SK-N-SH treated with all-trans-retinoic acid at 6 μM for 48 hours (cell line): ENCODE data around the gene RNF40.

Experiments used
- ARNTL ChIP-seq: fragments of 450-650 bp; formaldehyde crosslinking; IDR thresholded peaks from 2 replicates; pipeline ENCODE4 v1.5.0; 2020; ENCODE audit warnings: low read depth, mild to moderate bottlenecking, moderate library complexity, borderline replicate concordance
- CREB5 ChIP-seq: fragments of 250-450 bp; sonication (Bioruptor Pico); IDR thresholded peaks from 2 replicates; pipeline ENCODE4 v1.5.1; 2020; ENCODE audit warnings: low read depth, mild to moderate bottlenecking, moderate library complexity
- PATZ1 ChIP-seq: fragments of 250-450 bp; sonication (Bioruptor Pico); IDR thresholded peaks from 2 replicates; pipeline ENCODE4 v1.8.0; 2020; ENCODE audit warnings: mild to moderate bottlenecking, moderate library complexity, borderline replicate concordance
- POU6F1 ChIP-seq: fragments of 250-450 bp; sonication (Bioruptor Pico); IDR thresholded peaks from 2 replicates; pipeline ENCODE4 v1.8.0; 2021; ENCODE audit warnings: low read depth, mild to moderate bottlenecking, moderate library complexity, borderline replicate concordance
- ZNF8 ChIP-seq: fragments of 450-650 bp; formaldehyde crosslinking; IDR thresholded peaks from 2 replicates; pipeline ENCODE4 v1.5.0; 2020; ENCODE audit warnings: mild to moderate bottlenecking, moderate library complexity

DNA sequence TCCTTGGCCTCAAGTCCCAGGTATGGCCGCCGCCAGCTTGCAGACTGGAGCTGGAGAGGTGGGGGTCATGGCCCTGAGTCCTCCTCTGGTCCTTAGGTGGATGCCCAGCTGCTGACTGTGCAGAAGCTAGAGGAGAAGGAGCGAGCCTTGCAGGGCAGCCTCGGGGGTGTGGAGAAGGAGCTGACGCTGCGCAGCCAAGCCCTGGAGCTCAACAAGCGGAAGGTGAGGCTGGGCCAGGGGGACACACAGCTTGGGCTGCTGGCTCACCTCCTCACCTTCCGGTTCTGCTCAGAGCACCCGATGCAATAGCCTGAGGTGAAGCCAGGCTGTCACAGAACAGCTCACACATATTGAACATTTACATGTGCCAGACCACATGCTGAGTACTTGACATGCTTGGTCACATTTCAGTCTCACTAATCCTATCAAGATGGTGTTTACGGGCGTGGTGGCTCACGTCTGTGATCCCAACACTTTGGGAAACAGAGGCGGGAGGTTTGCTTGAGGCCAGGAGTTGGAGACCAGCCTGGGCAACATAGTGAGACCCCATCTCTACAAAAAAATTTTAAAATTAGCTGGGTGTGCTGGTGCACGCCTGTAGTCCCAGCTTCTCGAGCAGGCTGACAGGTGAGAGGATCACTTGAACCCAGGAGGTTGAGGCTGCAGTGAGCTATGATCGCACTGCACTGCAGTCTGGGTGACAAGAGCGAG is 7.4 kb downstream of the RNF40 start:
- TF ChIP-seq PATZ1: no peak
- no peak for TF ChIP-seq POU6F1 (CRISPR knock-in tag)
- no peak for TF ChIP-seq ARNTL (CRISPR knock-in tag)
- no peak for TF ChIP-seq CREB5 (CRISPR knock-in tag)
- TF ChIP-seq ZNF8: no peak
